Stimulated activated CD4-positive, alpha-beta T cell treated with anti-CD3 and anti-CD28 coated beads, Interleukin-1b, Interleukin-23, amount 100 ng/mL, for 4 hours (primary cell): ENCODE data around the gene ENPP6.
A peak's percentile ranks its signal among the peaks of the same experiment; 100 is the strongest.

Experiments used
- DNase-seq, 2 donors: peaks; one replicate each; pipeline ENCODE4 v3.0.0-alpha.2; 2020; ENCODE audit warnings: low read depth in 2 of 2

Gene ENPP6

GRCh38 chr4:184217634-184218033 is at the start of gene ENPP6:
ENPP6 (minus strand) TSS chr4:184217873; CDS start chr4:184217819, 54 bp downstream.
- DNase-seq, result no peak

GRCh38 chr4:184267206-184267608 is 49.5 kb upstream of the ENPP6 start:
- no peak for DNase-seq

GRCh38 chr4:184265546-184266351 is 48.1 kb upstream of the ENPP6 start:
- DNase-seq, result no peak

- peak; percentile 94 to 95 for DNase-seq
Observed at GRCh38 chr4:184263910-184264732, 46.4 kb upstream of the ENPP6 start.

GRCh38 chr4:184263461-184263860 is 45.8 kb upstream of the ENPP6 start:
- DNase-seq, result no peak

- no peak for DNase-seq
Observed at GRCh38 chr4:184262901-184263300, 45.2 kb upstream of the ENPP6 start.

GRCh38 chr4:184261246-184261645 is 43.6 kb upstream of the ENPP6 start:
- no peak for DNase-seq

GRCh38 chr4:184259866-184260265 is 42.2 kb upstream of the ENPP6 start:
- DNase-seq, result no peak

- no peak for DNase-seq
Observed at GRCh38 chr4:184259081-184259480, 41.4 kb upstream of the ENPP6 start.

GRCh38 chr4:184255871-184256642 is 38.4 kb upstream of the ENPP6 start:
- DNase-seq, result no peak

GRCh38 chr4:184255361-184255760 is 37.7 kb upstream of the ENPP6 start:
- DNase-seq, result no peak

- no peak for DNase-seq
Observed at GRCh38 chr4:184253072-184253420, 35.4 kb upstream of the ENPP6 start.

- DNase-seq, result no peak
Observed at GRCh38 chr4:184252136-184253071, 34.7 kb upstream of the ENPP6 start.

- no peak for DNase-seq
Observed at GRCh38 chr4:184251670-184251980, 34.0 kb upstream of the ENPP6 start.

GRCh38 chr4:184250795-184251669 is 33.4 kb upstream of the ENPP6 start:
- DNase-seq, result no peak

GRCh38 chr4:184248216-184248615 is 30.5 kb upstream of the ENPP6 start:
- DNase-seq, result no peak

GRCh38 chr4:184247421-184247820 is 29.7 kb upstream of the ENPP6 start:
- DNase-seq, result no peak

- no peak for DNase-seq
Observed at GRCh38 chr4:184246426-184246825, 28.8 kb upstream of the ENPP6 start.

GRCh38 chr4:184238072-184238745 is 20.5 kb upstream of the ENPP6 start:
- DNase-seq, result no peak

- DNase-seq, result peak in 1 of 2 donors; percentile 33
Observed at GRCh38 chr4:184237612-184238011, 19.9 kb upstream of the ENPP6 start.
